Measurements from ENCODE around the gene NUMB. TPM values are rescaled to one million over a fixed set of nuclear protein-coding genes. Genes with fewer than 3 reads are reported as not detected.

The NUMB gene
- total RNA-seq, 1 experiment from 2014 or later: 42.0 TPM

DNA sequence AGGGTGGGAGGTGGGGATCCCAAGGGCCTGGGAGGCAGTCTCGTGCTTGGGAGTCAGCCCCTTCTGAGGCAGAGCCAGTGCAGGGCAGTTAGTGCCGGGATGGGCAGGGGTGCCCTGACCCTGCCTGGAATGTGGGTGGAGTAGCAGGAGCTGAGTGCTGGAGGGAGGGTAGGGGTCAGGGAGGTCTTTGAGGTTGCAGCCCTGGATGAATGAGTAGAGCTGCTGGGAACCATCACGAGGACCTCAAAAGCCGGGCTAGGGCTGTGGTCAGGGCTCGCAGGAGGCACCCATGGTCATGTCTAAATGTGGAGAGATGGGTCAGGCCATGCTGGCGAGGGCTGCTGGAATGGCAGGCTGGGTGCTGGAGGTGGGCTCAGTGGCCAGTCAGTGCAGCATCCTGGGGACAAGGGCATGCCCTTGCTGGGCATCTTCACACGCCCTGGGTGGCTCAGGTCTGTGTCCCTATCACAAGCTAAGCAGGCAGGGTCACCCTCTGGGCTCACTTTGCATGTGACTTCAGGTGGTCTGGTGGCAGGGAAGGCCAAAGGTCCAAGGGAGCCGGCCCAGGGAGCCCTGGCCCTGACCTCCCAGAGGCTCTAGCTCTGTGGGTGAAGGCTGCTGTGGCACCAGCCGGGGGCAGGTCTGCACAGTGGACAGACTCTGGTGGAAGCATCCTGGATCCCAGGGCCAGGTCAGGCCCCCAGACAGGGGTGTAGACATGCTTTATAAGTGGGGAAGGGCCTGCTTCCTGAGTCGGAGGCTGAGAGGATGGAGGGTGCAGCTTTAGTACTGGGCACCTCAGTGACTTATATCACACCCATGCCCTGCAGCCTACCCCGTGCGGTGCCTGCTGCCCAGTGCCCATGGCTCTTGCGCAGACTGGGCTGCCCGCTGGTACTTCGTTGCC lies 196.6 kb downstream of the NUMB start:
- ChIA-PET POLR2A (no interaction called here), CTCF (interaction anchor here (1.1 to 1.8 kb wide), 3 partner anchors 30 to 748 kb away, joined by 3 to 8 read pairs (median 3); no protein-coding TSS in a partner anchor)
- H3K4me1 Mint-ChIP-seq: no peaks in the 10 kb centered on the region; the same call in 1 of the 2 replicates
- DNase-seq (ENCODE audit: low spot score) (no peak), ATAC-seq (no peak)
- no peak overlapping the region for H3K27ac Mint-ChIP-seq
- no peaks in the 10 kb centered on the region for H3K27me3 Mint-ChIP-seq (ENCODE audit: low read depth)
- no peak overlapping the region for H3K4me3 Mint-ChIP-seq
- no peaks in the 10 kb centered on the region for H3K36me3 Mint-ChIP-seq
- TF ChIP-seq NFATC4 (CRISPR knock-in tag; IDR thresholded peaks at IDR 0.05): no peak
- no peak for TF ChIP-seq IRF2 (CRISPR knock-in tag; IDR thresholded peaks at IDR 0.05; ENCODE audit: borderline replicate concordance, low read depth)
- TF ChIP-seq ATF6 (CRISPR knock-in tag; IDR thresholded peaks at IDR 0.05): no peak
- no peak for TF ChIP-seq SMAD3 (CRISPR knock-in tag; IDR thresholded peaks at IDR 0.05; ENCODE audit: borderline replicate concordance)
- TF ChIP-seq ZNF317 (CRISPR knock-in tag; IDR thresholded peaks at IDR 0.05; ENCODE audit: borderline replicate concordance, low read depth): no peak
- H3K9me3 Mint-ChIP-seq: no peaks in the 10 kb centered on the region

DNA sequence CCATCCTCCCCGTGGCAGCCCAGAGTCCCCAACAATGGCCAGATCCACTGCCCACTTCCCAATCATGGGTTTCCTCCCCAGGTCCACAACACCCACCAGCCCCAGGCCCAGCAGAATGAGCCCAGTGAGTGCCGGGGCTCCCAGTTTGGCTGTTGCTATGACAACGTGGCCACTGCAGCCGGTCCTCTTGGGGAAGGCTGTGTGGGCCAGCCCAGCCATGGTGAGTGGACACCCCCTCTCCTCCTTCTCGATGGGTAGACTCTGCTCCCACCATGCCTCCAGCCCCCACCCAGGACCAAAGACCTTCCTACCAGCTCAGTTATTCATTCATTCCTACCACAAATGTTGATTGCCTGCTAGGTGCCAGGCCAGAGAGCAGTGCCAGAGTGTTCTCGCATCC lies 197.3 kb downstream of the NUMB start:
- Mint-ChIP-seq H3K27ac (peak overlapping the region; percentile 77; the same call in 1 of the 2 replicates), H3K27me3 (ENCODE audit: low read depth) (no peaks in the 10 kb centered on the region), H3K9me3 (no peaks in the 10 kb centered on the region), H3K36me3 (no peaks in the 10 kb centered on the region), H3K4me3 (no peak overlapping the region), H3K4me1 (no peaks in the 10 kb centered on the region; the same call in 1 of the 2 replicates)
- ATAC-seq (no peak), DNase-seq (ENCODE audit: low spot score) (no peak)
- ChIA-PET POLR2A (no interaction called here), CTCF (interaction anchor here (1.1 kb wide), 1 partner anchor 747 kb away, joined by 3 read pairs; no protein-coding TSS in a partner anchor)
- TF ChIP-seq PRDM15 (CRISPR knock-in tag; IDR thresholded peaks at IDR 0.05) (no peak), JAZF1 (CRISPR knock-in tag; IDR thresholded peaks at IDR 0.05) (no peak), ATF3 (CRISPR knock-in tag; conservative IDR thresholded peaks at IDR 0.05) (no peak), RELA (CRISPR knock-in tag; IDR thresholded peaks at IDR 0.05; ENCODE audit: borderline replicate concordance) (no peak), CREB1 (CRISPR knock-in tag; IDR thresholded peaks at IDR 0.05) (no peak), ATF1 (CRISPR knock-in tag; IDR thresholded peaks at IDR 0.05) (no peak), NFYB (CRISPR knock-in tag; conservative IDR thresholded peaks at IDR 0.05; ENCODE audit: low read depth) (no peak), ATF6 (CRISPR knock-in tag; IDR thresholded peaks at IDR 0.05) (no peak), IRF2 (CRISPR knock-in tag; IDR thresholded peaks at IDR 0.05; ENCODE audit: borderline replicate concordance, low read depth) (no peak), OVOL2 (CRISPR knock-in tag; IDR thresholded peaks at IDR 0.05; ENCODE audit: borderline replicate concordance) (no peak), CBFB (CRISPR knock-in tag; IDR thresholded peaks at IDR 0.05; ENCODE audit: low read depth) (no peak), SMAD3 (CRISPR knock-in tag; IDR thresholded peaks at IDR 0.05; ENCODE audit: borderline replicate concordance) (no peak)
- TF ChIP-seq, protein P1, sequence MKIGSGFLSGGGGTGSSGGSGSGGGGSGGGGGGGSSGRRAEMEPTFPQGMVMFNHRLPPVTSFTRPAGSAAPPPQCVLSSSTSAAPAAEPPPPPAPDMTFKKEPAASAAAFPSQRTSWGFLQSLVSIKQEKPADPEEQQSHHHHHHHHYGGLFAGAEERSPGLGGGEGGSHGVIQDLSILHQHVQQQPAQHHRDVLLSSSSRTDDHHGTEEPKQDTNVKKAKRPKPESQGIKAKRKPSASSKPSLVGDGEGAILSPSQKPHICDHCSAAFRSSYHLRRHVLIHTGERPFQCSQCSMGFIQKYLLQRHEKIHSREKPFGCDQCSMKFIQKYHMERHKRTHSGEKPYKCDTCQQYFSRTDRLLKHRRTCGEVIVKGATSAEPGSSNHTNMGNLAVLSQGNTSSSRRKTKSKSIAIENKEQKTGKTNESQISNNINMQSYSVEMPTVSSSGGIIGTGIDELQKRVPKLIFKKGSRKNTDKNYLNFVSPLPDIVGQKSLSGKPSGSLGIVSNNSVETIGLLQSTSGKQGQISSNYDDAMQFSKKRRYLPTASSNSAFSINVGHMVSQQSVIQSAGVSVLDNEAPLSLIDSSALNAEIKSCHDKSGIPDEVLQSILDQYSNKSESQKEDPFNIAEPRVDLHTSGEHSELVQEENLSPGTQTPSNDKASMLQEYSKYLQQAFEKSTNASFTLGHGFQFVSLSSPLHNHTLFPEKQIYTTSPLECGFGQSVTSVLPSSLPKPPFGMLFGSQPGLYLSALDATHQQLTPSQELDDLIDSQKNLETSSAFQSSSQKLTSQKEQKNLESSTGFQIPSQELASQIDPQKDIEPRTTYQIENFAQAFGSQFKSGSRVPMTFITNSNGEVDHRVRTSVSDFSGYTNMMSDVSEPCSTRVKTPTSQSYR (CRISPR knock-in tag; IDR thresholded peaks at IDR 0.05): no peak
- TF ChIP-seq, protein P2, sequence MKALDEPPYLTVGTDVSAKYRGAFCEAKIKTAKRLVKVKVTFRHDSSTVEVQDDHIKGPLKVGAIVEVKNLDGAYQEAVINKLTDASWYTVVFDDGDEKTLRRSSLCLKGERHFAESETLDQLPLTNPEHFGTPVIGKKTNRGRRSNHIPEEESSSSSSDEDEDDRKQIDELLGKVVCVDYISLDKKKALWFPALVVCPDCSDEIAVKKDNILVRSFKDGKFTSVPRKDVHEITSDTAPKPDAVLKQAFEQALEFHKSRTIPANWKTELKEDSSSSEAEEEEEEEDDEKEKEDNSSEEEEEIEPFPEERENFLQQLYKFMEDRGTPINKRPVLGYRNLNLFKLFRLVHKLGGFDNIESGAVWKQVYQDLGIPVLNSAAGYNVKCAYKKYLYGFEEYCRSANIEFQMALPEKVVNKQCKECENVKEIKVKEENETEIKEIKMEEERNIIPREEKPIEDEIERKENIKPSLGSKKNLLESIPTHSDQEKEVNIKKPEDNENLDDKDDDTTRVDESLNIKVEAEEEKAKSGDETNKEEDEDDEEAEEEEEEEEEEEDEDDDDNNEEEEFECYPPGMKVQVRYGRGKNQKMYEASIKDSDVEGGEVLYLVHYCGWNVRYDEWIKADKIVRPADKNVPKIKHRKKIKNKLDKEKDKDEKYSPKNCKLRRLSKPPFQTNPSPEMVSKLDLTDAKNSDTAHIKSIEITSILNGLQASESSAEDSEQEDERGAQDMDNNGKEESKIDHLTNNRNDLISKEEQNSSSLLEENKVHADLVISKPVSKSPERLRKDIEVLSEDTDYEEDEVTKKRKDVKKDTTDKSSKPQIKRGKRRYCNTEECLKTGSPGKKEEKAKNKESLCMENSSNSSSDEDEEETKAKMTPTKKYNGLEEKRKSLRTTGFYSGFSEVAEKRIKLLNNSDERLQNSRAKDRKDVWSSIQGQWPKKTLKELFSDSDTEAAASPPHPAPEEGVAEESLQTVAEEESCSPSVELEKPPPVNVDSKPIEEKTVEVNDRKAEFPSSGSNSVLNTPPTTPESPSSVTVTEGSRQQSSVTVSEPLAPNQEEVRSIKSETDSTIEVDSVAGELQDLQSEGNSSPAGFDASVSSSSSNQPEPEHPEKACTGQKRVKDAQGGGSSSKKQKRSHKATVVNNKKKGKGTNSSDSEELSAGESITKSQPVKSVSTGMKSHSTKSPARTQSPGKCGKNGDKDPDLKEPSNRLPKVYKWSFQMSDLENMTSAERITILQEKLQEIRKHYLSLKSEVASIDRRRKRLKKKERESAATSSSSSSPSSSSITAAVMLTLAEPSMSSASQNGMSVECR (CRISPR knock-in tag; IDR thresholded peaks at IDR 0.05; ENCODE audit: borderline replicate concordance): no peak

All from WTC11 (cell line).